HepG2 (cell line): ENCODE data around the gene CNTN4. TPM values are rescaled to one million over a fixed set of nuclear protein-coding genes. Genes with fewer than 3 reads are reported as not detected.

ENCODE experiments used
- ATAC-seq: fragments of 200-7000 bp; cut with Tn5 transposase; 3 replicates; pipeline ENCODE4 v1.9.1; 2020; ENCODE audit warnings: mild to moderate bottlenecking, moderate library complexity
- BruUV-seq: library from RNA; stranded (reverse); fragments of 400-500 nt; replicated peaks from 2 replicates; lab custom pipeline; 2021; lab: Mats Ljungman, UMichigan
- CTCF ChIA-PET: fragments of 300-600 bp; formaldehyde crosslinking; extraction: SDS; loops from one replicate; lab custom pipeline; 2021; ENCODE audit warnings: low total read pairs, inconsistent platforms, low intra/inter-chr PET ratio; lab: Yijun Ruan, JAX
- POLR2A ChIA-PET: fragments of 350-600 bp; sonication (Branson Sonifier 250); formaldehyde crosslinking; loops from one replicate; lab custom pipeline; 2020; ENCODE audit warnings: antibody characterized with exemption, inconsistent platforms; lab: Yijun Ruan, JAX
- DNase-seq: peaks from one replicate; pipeline ENCODE4 v3.0.0-alpha.2; 2015; ENCODE audit warnings: low spot score
- FAIRE-seq: peaks from 3 replicates; lab custom pipeline; 2011; peaks lifted over from hg19 to GRCh38; lab: Jason Lieb, UNC
- H2AFZ ChIP-seq: one replicate; pipeline ENCODE4 v1.6.1; 2011; ENCODE audit warnings: low read length, inconsistent platforms
- H3K27ac ChIP-seq: fragments of 300-600 bp; 3 replicates; pipeline ENCODE4 v1.8.0; 2011; ENCODE audit warnings: mixed run types, mild to moderate bottlenecking, mixed read lengths, low read length, inconsistent platforms; ENCODE audit not compliant: insufficient read depth; ENCODE audit errors: extremely low read length
- H3K27me3 ChIP-seq, 2 experiments: fragments of 200-600 bp in 1 of 2; 2 replicates in 1 of 2; 3 replicates in 1 of 2; pipeline versions ENCODE4 v1.6.0 to v1.8.0; 2011; ENCODE audit warnings: low read length in 2 of 2, mild to moderate bottlenecking in 2 of 2, moderate library complexity in 2 of 2, inconsistent platforms in 1 of 2; ENCODE audit not compliant: insufficient read depth in 2 of 2, control insufficient read depth in 1 of 2
- H3K36me3 ChIP-seq, 2 experiments: fragments of 200-600 bp in 1 of 2; replicated peaks in 1 of 2; 2 replicates in 1 of 2; 3 replicates in 1 of 2; pipeline versions ENCODE4 v1.5.1 to v1.8.0; 2011; ENCODE audit warnings: low read length in 2 of 2, inconsistent platforms in 1 of 2; ENCODE audit not compliant: insufficient read depth in 2 of 2, control insufficient read depth in 1 of 2
- H3K4me1 ChIP-seq: 2 replicates; pipeline ENCODE4 v1.5.1; 2012; ENCODE audit warnings: low read length, inconsistent platforms; ENCODE audit not compliant: insufficient read depth
- H3K4me2 ChIP-seq: 2 replicates; pipeline ENCODE4 v1.6.0; 2011; ENCODE audit warnings: low read depth, low read length, inconsistent platforms
- H3K4me3 ChIP-seq, 3 experiments: fragments of 200-600 bp in 1 of 3; sonication (generic), shearing (Covaris generic) in 1 of 3; replicated peaks in 1 of 3; 2 replicates each; pipeline ENCODE4 v1.5.1; 2011 to 2016; ENCODE audit warnings: low read length in 3 of 3, inconsistent platforms in 2 of 3, low read depth in 2 of 3, mild to moderate bottlenecking in 2 of 3, control low read depth in 1 of 3, mixed read lengths in 1 of 3; ENCODE audit not compliant: insufficient read depth in 1 of 3
- H3K79me2 ChIP-seq: one replicate; pipeline ENCODE4 v1.6.1; 2011; ENCODE audit warnings: low read length, inconsistent platforms; ENCODE audit not compliant: insufficient read depth
- H3K9ac ChIP-seq: 2 replicates; pipeline ENCODE4 v1.6.0; 2011; ENCODE audit warnings: mild to moderate bottlenecking, low read depth, low read length, inconsistent platforms; ENCODE audit not compliant: insufficient read depth
- H3K9me3 ChIP-seq: 2 replicates; pipeline ENCODE4 v1.5.1; 2012; ENCODE audit warnings: mild to moderate bottlenecking, low read length
- H4K20me1 ChIP-seq: 2 replicates; pipeline ENCODE4 v1.6.0; 2011; ENCODE audit warnings: inconsistent platforms, mild to moderate bottlenecking, low read length, moderate library complexity; ENCODE audit not compliant: insufficient read depth
- ATRX ChIP-seq: sonication (generic); formaldehyde crosslinking; IDR thresholded peaks from 2 replicates; pipeline ENCODE4 v1.4.0; 2020; ENCODE audit warnings: missing genetic modification reagents, borderline replicate concordance
- CHD2 ChIP-seq: IDR thresholded peaks from 2 replicates; pipeline ENCODE4 v1.6.1; 2011; ENCODE audit warnings: low read depth, low read length, improper control_type of control experiment
- ETV5 ChIP-seq: IDR thresholded peaks from 2 replicates; pipeline ENCODE4 v1.6.1; 2018; ENCODE audit warnings: missing biosample characterization, missing genetic modification reagents, inconsistent platforms, borderline replicate concordance
- IKZF5 ChIP-seq: IDR thresholded peaks from 2 replicates; pipeline ENCODE4 v1.6.1; 2018; ENCODE audit warnings: missing genetic modification reagents, mild to moderate bottlenecking, missing compliant biosample characterization
- MXD3 ChIP-seq: IDR thresholded peaks from 2 replicates; pipeline ENCODE4 v1.6.1; 2016; ENCODE audit warnings: mild to moderate bottlenecking, missing biosample characterization, missing genetic modification reagents
- SMARCE1 ChIP-seq: fragments of 450-650 bp; IDR thresholded peaks from 2 replicates; pipeline ENCODE4 v1.6.1; 2017; ENCODE audit warnings: borderline replicate concordance
- SNAPC2 ChIP-seq: sonication (generic); formaldehyde crosslinking; IDR thresholded peaks from 2 replicates; pipeline ENCODE4 v1.8.1; 2022; ENCODE audit warnings: mild to moderate bottlenecking, missing genetic modification reagents
- TBX2 ChIP-seq: sonication (generic); formaldehyde crosslinking; IDR thresholded peaks from 2 replicates; pipeline ENCODE4 v1.5.0; 2020; ENCODE audit warnings: missing genetic modification reagents, mild to moderate bottlenecking, borderline replicate concordance
- THAP11 ChIP-seq: IDR thresholded peaks from 2 replicates; pipeline ENCODE4 v1.6.1; 2016; ENCODE audit warnings: missing biosample characterization, missing genetic modification reagents
- TSC22D2 ChIP-seq: sonication (generic); formaldehyde crosslinking; IDR thresholded peaks from 2 replicates; pipeline ENCODE4 v1.5.1; 2020; ENCODE audit warnings: missing genetic modification reagents, mild to moderate bottlenecking, borderline replicate concordance
- ZFYVE20 ChIP-seq: sonication (generic); formaldehyde crosslinking; IDR thresholded peaks from 2 replicates; pipeline ENCODE4 v1.8.0; 2023; ENCODE audit warnings: low read depth, mild to moderate bottlenecking, moderate library complexity, missing genetic modification reagents, borderline replicate concordance
- ZMYM4 ChIP-seq: sonication (generic); formaldehyde crosslinking; IDR thresholded peaks from 2 replicates; pipeline ENCODE4 v1.8.1; 2023; ENCODE audit warnings: mild to moderate bottlenecking, missing genetic modification reagents
- ZNF431 ChIP-seq: sonication (generic); formaldehyde crosslinking; IDR thresholded peaks from 2 replicates; pipeline ENCODE4 v1.9.0; 2022; ENCODE audit warnings: missing genetic modification reagents, low read depth, mild to moderate bottlenecking, borderline replicate concordance
- ZNF644 ChIP-seq: IDR thresholded peaks from 2 replicates; pipeline ENCODE4 v1.6.1; 2016; ENCODE audit warnings: low read depth
- ZNF879 ChIP-seq: sonication (generic); formaldehyde crosslinking; IDR thresholded peaks from 2 replicates; pipeline ENCODE4 v1.8.1; 2023; ENCODE audit warnings: missing genetic modification reagents
- WGBS: methylation state at CpG from one replicate; pipeline ENCODE4 v1.1.6; 2017; ENCODE audit warnings: low lambda C conversion rate; 5-methylcytosine and 5-hydroxymethylcytosine counted together
- in situ Hi-C: cut with HindIII; loops from 2 replicates; pipeline ENCODE4 v1.10.0; 2017; ENCODE audit warnings: low pct_unique_long_range_greater_than_20kb; ENCODE audit not compliant: extremely low pct_ligation_motif_present
- intact Hi-C: fragments of 100-400 bp; cut with micrococcal nuclease; formaldehyde crosslinking; loops from one replicate; pipeline ENCODE4 v1.10.0; 2022; ENCODE audit not compliant: unreplicated experiment
- polyA plus RNA-seq, 8 experiments: library from polyadenylated mRNA; depleted of rRNA in 3 of 8; stranded (reverse) in 7 of 8; unstranded in 1 of 8; fragments of >200 nt; fragmentation: Illumina TruSeq in 4 of 8; extraction: Trizol in 4 of 8; gene quantifications; 2 replicates each; pipeline versions ENCODE4 v1.2.1 to v1.2.3, GENCODE V29; 2011 to 2016; ENCODE audit warnings: low read depth in 4 of 8, missing spikeins in 1 of 8, mixed read lengths in 1 of 8; ENCODE audit not compliant: insufficient read depth in 1 of 8
- total RNA-seq, 5 experiments: library from RNA; depleted of rRNA; stranded (reverse); fragments of >200 nt; fragmentation: Illumina TruSeq; extraction: Trizol; gene quantifications; 2 replicates each; pipeline ENCODE4 v1.2.3, GENCODE V29; 2016; ENCODE audit warnings: low read depth in 1 of 5
- TF ChIP-seq, protein P1 (sequence below): sonication (generic); formaldehyde crosslinking; IDR thresholded peaks from 2 replicates; pipeline ENCODE4 v1.8.0; 2022; ENCODE audit warnings: mild to moderate bottlenecking, missing genetic modification reagents, moderate library complexity

CNTN4 gene
- total and polyA plus RNA-seq, 2 of the 13 experiments (the other 11 are each of a cell fraction or from before 2014, with no cell fraction given): 0.01 to 0.13 TPM

- H4K20me1 ChIP-seq: no peaks in the 10 kb centered on the region
- 0% methylated on average over 2 of the region's 2 CpGs for WGBS
- DNase-seq (no peak), FAIRE-seq (no peak), ATAC-seq (no peak)
- no TSS peak for BruUV-seq
- no peaks in the 10 kb centered on the region for H3K36me3 ChIP-seq
- POLR2A ChIA-PET: no interaction called here
- TF ChIP-seq CHD2: no peak
- no peak for TF ChIP-seq TBX2 (CRISPR knock-in tag)
- no peak for TF ChIP-seq ETV5 (CRISPR knock-in tag)
- TF ChIP-seq SNAPC2 (CRISPR knock-in tag): no peak
- TF ChIP-seq MXD3: no peak
- no peak for TF ChIP-seq ATRX (CRISPR knock-in tag)
- TF ChIP-seq ZMYM4 (CRISPR knock-in tag): no peak
- TF ChIP-seq, protein P1, sequence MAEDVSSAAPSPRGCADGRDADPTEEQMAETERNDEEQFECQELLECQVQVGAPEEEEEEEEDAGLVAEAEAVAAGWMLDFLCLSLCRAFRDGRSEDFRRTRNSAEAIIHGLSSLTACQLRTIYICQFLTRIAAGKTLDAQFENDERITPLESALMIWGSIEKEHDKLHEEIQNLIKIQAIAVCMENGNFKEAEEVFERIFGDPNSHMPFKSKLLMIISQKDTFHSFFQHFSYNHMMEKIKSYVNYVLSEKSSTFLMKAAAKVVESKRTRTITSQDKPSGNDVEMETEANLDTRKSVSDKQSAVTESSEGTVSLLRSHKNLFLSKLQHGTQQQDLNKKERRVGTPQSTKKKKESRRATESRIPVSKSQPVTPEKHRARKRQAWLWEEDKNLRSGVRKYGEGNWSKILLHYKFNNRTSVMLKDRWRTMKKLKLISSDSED: no peak
- TF ChIP-seq ZNF644: no peak
- TF ChIP-seq IKZF5 (CRISPR knock-in tag): no peak
- TF ChIP-seq SMARCE1: no peak
- TF ChIP-seq ZNF431 (CRISPR knock-in tag): no peak
- TF ChIP-seq TSC22D2 (CRISPR knock-in tag): no peak
- TF ChIP-seq ZFYVE20 (CRISPR knock-in tag): no peak
- no peak for TF ChIP-seq ZNF879 (CRISPR knock-in tag)
- no peak for TF ChIP-seq THAP11
- no peak overlapping the region for H3K4me2 ChIP-seq
- no peaks in the 10 kb centered on the region for H3K4me1 ChIP-seq
- no peak overlapping the region for H2AFZ ChIP-seq
- in situ Hi-C loops: no loop called here
- CTCF ChIA-PET: no interaction called here
- no peak overlapping the region for H3K9ac ChIP-seq
- H3K79me2 ChIP-seq: no peaks in the 10 kb centered on the region
- intact Hi-C loops: no loop called here
- no peaks in the 10 kb centered on the region for H3K27me3 ChIP-seq
- no peaks in the 10 kb centered on the region for H3K9me3 ChIP-seq
- no peak overlapping the region for H3K27ac ChIP-seq
- no peak overlapping the region for H3K4me3 ChIP-seq
These were observed 791.1 kb downstream of the CNTN4 start for GRCh38 chr3:2889736-2890135.
